Stimulated activated naive CD8-positive, alpha-beta T cell treated with anti-CD3 and anti-CD28 coated beads, Interleukin-15, Interleukin-2, amounts not matched to agents 100 ng/mL and 50 ng/mL, for 24 hours (primary cell): ENCODE measurements around the gene C1QTNF1.

Experiments used
- H3K27ac Mint-ChIP-seq: one replicate; pipeline ENCODE4 v1.8.0; 2021; ENCODE audit warnings: mild to moderate bottlenecking, mixed read lengths
- H3K27me3 Mint-ChIP-seq: one replicate; pipeline ENCODE4 v1.8.0; 2021; ENCODE audit warnings: mixed read lengths
- H3K36me3 Mint-ChIP-seq: one replicate; pipeline ENCODE4 v1.8.0; 2021; ENCODE audit warnings: low read depth, mixed read lengths
- H3K4me1 Mint-ChIP-seq: one replicate; pipeline ENCODE4 v1.8.0; 2021; ENCODE audit warnings: low read depth, mixed read lengths
- H3K4me3 Mint-ChIP-seq: one replicate; pipeline ENCODE4 v1.8.0; 2021; ENCODE audit warnings: mild to moderate bottlenecking, mixed read lengths
- H3K9me3 Mint-ChIP-seq: one replicate; pipeline ENCODE4 v1.8.0; 2021; ENCODE audit warnings: mixed read lengths

Gene C1QTNF1, protein sequence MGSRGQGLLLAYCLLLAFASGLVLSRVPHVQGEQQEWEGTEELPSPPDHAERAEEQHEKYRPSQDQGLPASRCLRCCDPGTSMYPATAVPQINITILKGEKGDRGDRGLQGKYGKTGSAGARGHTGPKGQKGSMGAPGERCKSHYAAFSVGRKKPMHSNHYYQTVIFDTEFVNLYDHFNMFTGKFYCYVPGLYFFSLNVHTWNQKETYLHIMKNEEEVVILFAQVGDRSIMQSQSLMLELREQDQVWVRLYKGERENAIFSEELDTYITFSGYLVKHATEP

DNA sequence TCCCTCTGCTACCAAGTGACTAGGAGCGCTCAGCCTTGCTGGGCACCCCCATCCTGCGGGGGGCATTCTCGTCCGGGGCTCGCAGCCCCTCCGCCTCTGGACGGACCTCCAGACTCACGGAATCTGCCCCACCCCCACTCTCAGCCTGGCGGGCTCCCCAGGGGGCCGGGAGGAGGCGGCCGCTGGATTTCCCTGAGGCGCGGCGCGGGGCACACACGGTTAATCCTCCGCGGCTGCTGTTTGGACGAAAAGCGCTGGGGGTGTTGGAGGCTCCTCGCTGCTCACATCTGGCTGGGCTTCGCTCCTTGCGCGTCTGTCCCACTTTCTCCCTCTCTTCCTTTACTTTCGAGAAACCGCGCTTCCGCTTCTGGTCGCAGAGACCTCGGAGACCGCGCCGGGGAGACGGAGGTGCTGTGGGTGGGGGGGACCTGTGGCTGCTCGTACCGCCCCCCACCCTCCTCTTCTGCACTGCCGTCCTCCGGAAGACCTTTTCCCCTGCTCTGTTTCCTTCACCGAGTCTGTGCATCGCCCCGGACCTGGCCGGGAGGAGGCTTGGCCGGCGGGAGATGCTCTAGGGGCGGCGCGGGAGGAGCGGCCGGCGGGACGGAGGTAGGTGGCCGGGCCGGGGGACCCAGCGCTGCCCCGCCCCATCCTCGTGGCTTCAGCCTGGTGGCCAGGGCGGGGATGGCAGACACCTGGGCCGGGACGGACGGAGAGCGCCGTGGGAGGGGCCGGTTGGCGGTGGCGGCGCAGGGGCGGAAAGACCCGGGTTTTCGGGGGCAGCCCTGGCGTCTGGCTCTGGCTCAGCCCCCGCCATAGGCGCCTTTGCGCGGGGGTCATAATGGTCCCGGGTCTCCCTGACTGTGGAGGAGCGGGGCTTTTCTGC lies at the start of gene C1QTNF1:
TSS of gene C1QTNF1 (plus strand) at position 284 of the 886 bp plus-strand sequence. CDS start 19,800 bp downstream, outside the sequence.
- H3K27ac Mint-ChIP-seq = peak within 1 kb of the TSS; percentile 36

DNA sequence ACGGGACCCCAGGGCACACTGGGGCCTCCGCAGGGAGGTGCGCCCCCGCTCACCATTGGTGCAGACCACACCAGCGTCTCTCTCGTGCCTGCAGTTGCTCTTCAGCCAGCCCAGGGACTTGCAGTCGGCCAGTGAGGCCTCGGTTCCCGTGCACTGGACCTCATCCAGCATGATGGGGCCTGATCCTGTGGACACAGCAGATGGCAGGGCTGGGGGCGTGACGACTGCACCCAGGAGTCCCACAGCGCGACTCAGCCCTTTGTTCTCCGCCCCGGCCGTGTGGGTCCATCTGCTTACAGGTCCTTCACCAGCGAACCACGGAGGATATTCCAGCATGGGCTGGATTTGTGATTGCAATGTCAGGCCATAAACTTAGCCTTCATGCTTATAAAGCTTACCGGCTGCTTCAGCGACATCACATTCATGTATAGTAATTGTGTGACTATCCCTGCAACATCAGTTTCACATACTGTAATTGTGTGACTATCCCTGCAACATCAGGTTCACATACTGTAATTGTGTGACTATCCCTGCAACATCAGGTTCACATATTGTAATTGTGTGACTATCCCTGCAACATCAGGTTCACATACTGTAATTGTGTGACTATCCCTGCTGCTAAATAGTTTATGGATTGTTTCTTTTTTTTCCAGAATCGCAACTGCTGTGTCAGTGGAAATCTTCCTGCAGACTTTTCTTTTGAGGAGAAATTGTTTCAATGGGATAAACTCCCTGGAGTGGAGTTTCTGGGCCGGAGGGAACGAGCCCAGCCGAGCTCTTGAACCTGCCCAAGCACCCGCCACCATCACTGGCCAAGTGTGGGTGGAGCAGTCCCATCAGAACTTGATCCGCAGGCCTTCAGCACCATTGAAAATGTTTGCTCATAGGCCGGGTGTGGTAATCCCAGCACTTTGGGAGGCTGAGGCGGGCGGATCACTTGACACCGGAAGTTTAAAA lies 49.1 kb upstream of the C1QTNF1 start:
- Mint-ChIP-seq H3K27me3 (no peaks in the 10 kb centered on the region), H3K4me3 (no peak overlapping the region), H3K9me3 (no peaks in the 10 kb centered on the region), H3K4me1 (peaks cover 21% of the 10 kb centered on the region), H3K36me3 (no peaks in the 10 kb centered on the region), H3K27ac (no peak overlapping the region)

More for the DNA sequence above, at the start of gene C1QTNF1:
- Mint-ChIP-seq H3K4me1 (peaks cover 4% of the 10 kb centered on the region), H3K9me3 (no peaks in the 10 kb centered on the region), H3K27me3 (peaks cover 24% of the 10 kb centered on the region), H3K36me3 (no peaks in the 10 kb centered on the region), H3K4me3 (peak within 1 kb of the TSS; percentile 80)

DNA sequence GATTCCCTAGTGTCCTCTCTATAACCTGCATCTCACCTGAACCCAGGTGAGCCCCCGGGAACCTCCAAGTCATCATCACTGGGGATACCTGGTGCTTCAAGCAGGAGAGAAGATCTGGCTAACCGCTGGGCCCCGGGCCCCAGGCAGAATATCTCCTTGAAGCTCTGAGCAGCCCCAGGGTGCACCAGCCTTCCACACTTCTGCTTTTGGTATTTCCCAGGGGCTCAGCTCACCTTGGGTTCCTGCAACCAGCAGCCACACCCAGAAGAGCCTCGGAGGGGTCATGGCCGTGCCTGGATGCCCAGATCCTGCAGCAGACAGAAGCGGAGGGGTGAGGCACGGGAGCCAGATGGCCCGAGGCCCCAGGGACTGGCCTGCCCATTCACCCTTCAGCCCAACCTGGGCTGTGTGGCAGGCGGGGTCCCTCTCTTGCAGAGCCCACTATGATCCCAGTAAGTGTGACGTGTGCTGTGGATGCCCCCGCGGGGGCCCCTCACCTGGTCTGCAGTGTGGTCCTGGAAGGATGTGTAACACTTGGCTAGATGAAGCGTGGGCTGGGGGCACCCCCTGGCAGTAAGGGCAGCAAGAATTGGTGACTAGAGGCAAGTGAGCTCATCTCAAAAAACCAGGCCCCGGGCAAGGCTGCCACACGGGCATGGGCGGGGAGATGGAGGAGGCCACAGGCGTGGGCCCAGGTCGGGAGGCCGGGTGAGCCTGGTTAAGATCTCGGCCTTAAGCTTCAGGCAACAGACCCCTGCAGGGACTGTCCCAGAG lies 46.9 kb upstream of the C1QTNF1 start:
- Mint-ChIP-seq H3K9me3 (no peaks in the 10 kb centered on the region), H3K4me3 (no peak overlapping the region), H3K27ac (no peak overlapping the region), H3K27me3 (no peaks in the 10 kb centered on the region), H3K36me3 (no peaks in the 10 kb centered on the region), H3K4me1 (peaks cover 15% of the 10 kb centered on the region)

DNA sequence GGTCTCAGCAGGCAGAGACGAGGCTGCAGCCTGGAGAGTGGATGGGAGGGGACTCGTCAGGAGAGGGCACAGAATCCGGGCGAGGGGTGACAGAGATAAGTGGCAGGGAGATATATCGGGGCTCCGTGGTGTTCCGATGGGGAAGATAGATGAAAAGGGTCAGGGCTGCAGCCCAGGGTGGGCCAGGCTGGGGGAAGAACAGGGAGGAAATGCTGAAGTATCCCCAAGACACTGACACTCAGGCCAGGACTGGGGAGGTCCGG lies 46.4 kb upstream of the C1QTNF1 start:
- Mint-ChIP-seq H3K27ac (no peak overlapping the region), H3K9me3 (no peaks in the 10 kb centered on the region), H3K4me3 (no peak overlapping the region)

DNA sequence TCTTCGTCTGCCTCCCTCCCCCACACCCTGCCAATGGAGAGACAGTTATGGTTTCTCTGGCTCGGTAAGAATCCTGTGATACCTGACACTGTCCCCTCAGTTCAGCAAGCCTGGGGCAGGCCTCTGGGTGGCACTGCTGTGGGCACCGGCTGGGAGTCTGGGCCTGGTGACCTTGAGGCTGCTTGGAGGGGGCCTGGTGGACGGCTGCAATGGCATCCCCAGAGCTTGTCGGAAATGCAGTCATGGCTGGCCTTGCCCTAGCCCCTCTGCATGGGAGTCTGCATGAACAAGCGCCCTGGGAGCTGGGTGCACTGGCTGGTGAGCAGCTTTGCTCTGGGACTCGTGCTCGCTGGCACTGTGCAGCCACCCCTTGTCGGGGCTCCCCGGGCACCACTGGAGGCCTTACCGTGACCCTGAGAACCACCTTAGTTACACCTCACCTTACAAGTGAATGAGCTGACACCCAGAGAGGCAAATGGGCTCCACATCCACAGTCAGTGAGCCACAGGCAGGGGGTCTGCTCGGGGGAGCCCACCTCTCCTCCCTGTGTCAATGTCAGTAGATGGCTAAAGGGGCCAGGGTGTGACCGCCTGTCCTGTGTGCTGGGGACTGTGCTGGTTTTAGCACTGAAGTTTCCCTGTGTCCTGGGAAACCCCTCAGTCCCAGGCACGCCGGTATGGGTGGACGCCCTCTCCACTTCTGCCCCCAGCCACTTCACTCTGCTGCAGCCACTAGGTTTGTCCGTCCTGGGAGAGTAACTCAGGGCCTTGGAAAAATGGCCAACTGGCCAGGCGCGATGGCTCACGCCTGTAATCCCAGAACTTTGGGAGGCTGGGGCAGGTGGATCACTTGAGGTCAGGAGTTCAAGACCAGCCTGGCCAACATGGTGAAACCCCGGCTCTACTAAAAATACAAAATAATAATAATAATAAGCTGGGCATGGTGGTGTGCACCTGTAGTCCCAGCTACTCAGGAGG lies 45.7 kb upstream of the C1QTNF1 start:
- no peak overlapping the region for H3K4me3 Mint-ChIP-seq
- no peaks in the 10 kb centered on the region for H3K27me3 Mint-ChIP-seq
- H3K4me1 Mint-ChIP-seq = peaks cover 15% of the 10 kb centered on the region
- no peaks in the 10 kb centered on the region for H3K36me3 Mint-ChIP-seq
- no peaks in the 10 kb centered on the region for H3K9me3 Mint-ChIP-seq
- no peak overlapping the region for H3K27ac Mint-ChIP-seq

More for the DNA sequence above, 46.4 kb upstream of the C1QTNF1 start:
- Mint-ChIP-seq H3K27me3 (no peaks in the 10 kb centered on the region), H3K36me3 (no peaks in the 10 kb centered on the region), H3K4me1 (peaks cover 15% of the 10 kb centered on the region)

DNA sequence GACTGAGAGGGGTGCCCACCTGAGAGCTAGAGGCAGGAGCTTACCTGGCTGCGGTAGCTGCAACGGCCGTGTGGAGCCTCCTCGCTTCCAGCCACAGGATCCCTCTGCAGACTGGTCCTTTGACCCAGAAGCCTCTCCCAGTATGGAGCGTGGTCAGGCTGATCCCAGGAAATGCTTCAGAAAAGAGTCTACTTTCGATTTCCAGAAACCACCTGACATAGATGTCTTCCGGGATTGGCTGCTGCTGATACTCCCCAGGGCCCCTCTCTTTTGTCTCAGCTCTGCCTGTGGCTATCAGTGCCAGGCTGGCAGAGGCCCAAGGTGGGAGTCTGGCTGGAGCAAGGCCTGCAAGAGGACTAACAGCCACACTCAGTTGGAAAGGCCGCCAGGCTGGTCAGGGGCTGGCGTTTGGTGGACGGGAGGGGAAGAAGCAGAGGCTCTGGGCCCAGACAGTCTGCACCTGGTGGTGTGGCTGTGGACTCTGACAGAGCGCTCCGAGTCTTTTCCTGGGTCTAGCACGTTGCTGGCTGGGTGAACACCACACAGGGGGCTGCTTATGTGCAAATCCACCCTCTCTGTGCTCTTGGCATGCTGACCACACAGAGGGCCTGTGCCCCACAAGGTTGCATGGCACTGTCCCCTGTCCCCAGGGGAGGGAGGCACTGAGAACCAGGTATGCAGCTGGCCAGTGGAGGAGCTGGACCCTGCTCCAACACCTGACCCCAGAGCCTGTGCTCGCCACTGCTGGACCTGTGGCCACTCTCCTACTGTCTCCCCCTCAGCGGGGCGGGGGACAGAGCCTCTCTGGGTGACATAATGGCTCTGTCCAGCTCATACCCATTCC lies 44.0 kb upstream of the C1QTNF1 start, which contains the start of gene LGALS3BP:
TSS of gene LGALS3BP (minus strand) at position 144 of the 844 bp plus-strand sequence. CDS start 2,732 bp downstream, outside the sequence.
- H3K9me3 Mint-ChIP-seq = no peaks in the 10 kb centered on the region
- H3K27ac Mint-ChIP-seq = peak within 1 kb of the TSS; percentile 70
- H3K4me1 Mint-ChIP-seq = peaks cover 15% of the 10 kb centered on the region
- peak within 1 kb of the TSS; percentile 67 for H3K4me3 Mint-ChIP-seq
- H3K27me3 Mint-ChIP-seq = no peaks in the 10 kb centered on the region
- H3K36me3 Mint-ChIP-seq = no peaks in the 10 kb centered on the region

DNA sequence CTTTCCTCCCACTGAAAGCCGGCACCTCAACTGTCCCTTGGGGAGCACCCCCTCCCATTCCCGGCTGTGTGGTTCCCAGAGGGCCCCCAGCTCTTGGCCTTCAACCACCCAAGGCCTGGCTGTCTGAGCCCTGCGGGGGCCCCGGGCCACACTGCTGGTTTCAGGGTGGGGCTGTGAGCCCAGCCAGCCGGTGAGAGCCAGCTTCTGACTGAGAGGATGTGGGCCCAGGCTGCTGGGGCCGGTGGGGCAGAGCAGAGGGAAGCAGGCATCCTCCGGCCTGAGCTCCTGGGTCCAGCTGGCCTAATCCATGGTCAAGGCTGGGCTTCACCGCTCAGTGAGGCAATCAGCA lies 43.4 kb upstream of the C1QTNF1 start:
- H3K27me3 Mint-ChIP-seq = no peaks in the 10 kb centered on the region
- no peaks in the 10 kb centered on the region for H3K36me3 Mint-ChIP-seq
- peaks cover 15% of the 10 kb centered on the region for H3K4me1 Mint-ChIP-seq
- H3K4me3 Mint-ChIP-seq = no peak overlapping the region
- H3K9me3 Mint-ChIP-seq = no peaks in the 10 kb centered on the region
- no peak overlapping the region for H3K27ac Mint-ChIP-seq

DNA sequence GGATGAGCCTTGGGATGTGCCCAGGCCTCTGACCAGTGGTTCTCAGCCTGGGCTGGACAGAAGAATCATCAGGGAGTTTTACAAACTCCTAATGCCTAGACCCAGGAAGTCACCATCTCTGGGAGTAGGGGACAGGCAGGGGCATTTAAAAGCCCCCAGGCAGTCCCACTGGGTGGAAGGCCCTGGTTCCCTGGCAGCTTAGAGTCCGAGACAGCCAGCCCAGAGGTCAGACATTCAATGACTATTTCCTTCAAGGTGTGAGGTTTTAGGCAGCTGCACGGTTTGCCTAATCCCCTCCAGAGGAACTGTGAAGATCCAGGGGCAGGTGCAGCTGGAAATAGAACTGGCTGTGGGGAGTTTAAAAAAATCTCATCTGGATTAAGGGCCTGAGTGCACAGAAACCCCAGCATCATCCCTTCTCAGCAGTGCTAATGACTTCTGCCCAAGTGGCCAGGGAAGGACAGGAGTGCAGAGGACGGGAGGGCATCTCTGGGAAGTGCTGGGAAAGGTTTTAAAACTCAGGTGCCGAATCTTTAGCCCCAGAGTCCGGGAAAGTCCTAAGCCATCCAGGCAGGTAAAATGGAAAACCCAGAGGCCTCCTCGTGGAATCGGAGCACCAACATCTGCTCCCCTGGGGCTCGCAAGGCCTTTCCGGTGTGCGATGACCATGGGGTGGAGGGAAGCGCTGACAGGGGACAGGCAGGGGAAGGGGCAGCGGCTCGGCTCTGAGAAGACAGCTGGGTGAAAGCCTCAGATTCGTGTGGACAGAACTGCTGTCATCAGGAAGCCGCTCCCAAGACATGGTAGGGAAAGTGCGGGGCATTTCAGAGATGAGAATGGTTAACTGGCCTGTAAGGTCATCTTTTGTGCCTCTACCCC lies 42.7 kb upstream of the C1QTNF1 start:
- H3K27ac Mint-ChIP-seq = no peak overlapping the region
- H3K9me3 Mint-ChIP-seq = no peaks in the 10 kb centered on the region
- no peaks in the 10 kb centered on the region for H3K36me3 Mint-ChIP-seq
- H3K27me3 Mint-ChIP-seq = no peaks in the 10 kb centered on the region
- peaks cover 20% of the 10 kb centered on the region for H3K4me1 Mint-ChIP-seq
- no peak overlapping the region for H3K4me3 Mint-ChIP-seq

DNA sequence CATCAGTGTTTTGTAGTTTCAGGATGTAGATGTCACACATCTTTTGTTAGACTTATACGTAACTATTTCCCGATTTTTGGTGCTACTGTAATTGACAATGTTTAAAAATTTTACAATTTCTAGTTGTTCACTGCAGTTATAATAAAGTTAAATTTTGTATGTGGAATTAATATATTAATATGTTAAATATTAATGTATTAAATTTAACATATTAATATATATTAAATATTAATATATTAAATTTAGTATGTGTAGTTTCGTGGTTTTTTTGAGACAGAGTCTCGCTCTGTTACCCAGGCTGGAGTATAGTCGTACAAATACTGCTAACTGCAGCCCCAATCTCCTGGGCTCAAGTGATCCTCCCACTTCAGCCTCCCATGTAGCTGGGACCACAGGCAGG lies 38.6 kb upstream of the C1QTNF1 start:
- H3K27ac Mint-ChIP-seq = no peak overlapping the region
- no peak overlapping the region for H3K4me3 Mint-ChIP-seq

DNA sequence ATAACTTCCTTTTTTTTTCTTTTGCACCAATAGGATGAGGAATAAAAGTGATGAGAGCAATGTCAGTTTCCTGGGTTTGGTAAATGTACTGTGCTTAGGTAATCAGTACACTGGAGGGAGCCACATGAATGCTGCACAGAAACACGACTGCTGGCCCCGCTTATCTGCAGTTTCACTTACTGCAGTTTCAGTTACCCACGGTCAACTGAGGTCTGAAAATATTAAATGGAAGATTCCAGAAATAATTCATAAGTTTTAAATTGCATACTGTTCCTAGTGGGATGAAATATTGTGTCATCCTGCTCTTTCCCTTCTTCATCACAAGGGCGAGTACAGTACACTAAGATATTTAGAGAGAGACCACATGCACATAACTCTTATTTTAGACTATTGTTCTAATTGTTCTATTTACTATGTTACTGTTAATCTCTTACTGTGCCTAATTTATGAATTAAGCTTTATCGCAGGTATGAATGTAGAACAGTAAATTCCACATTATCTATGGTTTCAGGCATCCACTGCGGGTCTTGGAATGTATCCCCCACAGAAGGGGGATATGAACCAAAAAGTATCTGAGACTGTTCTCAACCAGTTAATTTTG lies 37.8 kb upstream of the C1QTNF1 start:
- Mint-ChIP-seq H3K27ac (peak overlapping the region; percentile 40), H3K36me3 (peaks cover 6% of the 10 kb centered on the region), H3K27me3 (no peaks in the 10 kb centered on the region), H3K4me1 (peaks cover 16% of the 10 kb centered on the region), H3K4me3 (peak overlapping the region; percentile 69), H3K9me3 (no peaks in the 10 kb centered on the region)

More for the DNA sequence above, 38.6 kb upstream of the C1QTNF1 start:
- Mint-ChIP-seq H3K27me3 (no peaks in the 10 kb centered on the region), H3K36me3 (peaks cover 1% of the 10 kb centered on the region), H3K4me1 (peaks cover 16% of the 10 kb centered on the region), H3K9me3 (no peaks in the 10 kb centered on the region)

DNA sequence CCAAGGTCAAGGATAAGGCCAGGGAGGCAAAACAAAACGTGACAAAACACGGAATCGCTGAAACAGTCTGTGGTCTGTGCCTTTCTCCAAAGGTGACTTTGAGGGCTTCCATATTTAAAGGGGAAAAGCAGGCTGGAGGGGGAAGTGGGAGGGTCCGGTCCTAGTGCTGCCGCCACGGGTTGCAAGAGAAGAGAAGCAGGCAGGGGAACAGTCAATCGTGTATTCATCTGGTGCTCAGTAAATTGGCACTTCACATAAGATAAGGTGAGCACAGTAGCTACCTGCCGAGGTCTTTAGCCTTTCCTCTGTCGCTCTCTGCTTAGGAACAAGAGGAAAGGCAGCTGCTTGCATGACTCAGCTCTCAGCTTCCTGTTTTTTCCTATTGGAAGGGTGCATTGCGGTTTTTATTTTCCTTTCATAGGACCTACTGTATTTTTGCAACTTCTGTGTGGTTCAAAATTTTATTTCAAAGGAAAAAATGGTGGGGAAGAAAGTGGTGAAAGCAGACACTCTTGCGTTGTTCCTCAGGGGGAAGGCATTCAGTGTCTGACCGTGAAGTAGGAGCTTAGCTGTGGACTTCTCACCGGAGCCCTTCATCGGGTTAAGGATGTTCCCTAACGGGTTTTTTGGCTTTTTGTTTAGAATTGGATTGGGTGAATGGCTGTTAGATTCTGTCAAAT lies 37.2 kb upstream of the C1QTNF1 start:
- peaks cover 11% of the 10 kb centered on the region for H3K36me3 Mint-ChIP-seq
- no peaks in the 10 kb centered on the region for H3K9me3 Mint-ChIP-seq
- H3K4me1 Mint-ChIP-seq = peaks cover 16% of the 10 kb centered on the region
- no peaks in the 10 kb centered on the region for H3K27me3 Mint-ChIP-seq
- no peak overlapping the region for H3K27ac Mint-ChIP-seq
- H3K4me3 Mint-ChIP-seq = peak overlapping the region; percentile 69
